Lung (tissue), 12 donors: Measurements from ENCODE around the gene RNF144A. TPM values are rescaled to one million over a fixed set of nuclear protein-coding genes. Genes with fewer than 3 reads are reported as not detected.

Experiments used
- ATAC-seq: fragments of 200-7000 bp; cut with Tn5 transposase; one replicate; pipeline ENCODE4 v1.9.1; 2020; ENCODE audit warnings: moderate number of reproducible peaks; ENCODE audit not compliant: insufficient read depth, low FRiP score
- DNase-seq, 3 donors: peaks; one replicate each; pipeline ENCODE4 v3.0.0-alpha.2; 2013 to 2017
- H3K27ac ChIP-seq, 2 donors: one replicate each; pipeline ENCODE4 v1.5.1; 2013; ENCODE audit warnings: mild to moderate bottlenecking in 2 of 2, moderate library complexity in 2 of 2, control low read depth in 1 of 2, inconsistent platforms in 1 of 2, low read depth in 1 of 2, low read length in 1 of 2
- H3K27me3 ChIP-seq, 3 donors: one replicate each; pipeline ENCODE4 v1.5.1; 2013; ENCODE audit warnings: low read length in 2 of 3; ENCODE audit not compliant: control insufficient read depth in 3 of 3, insufficient read depth in 3 of 3
- H3K36me3 ChIP-seq, 4 donors: one replicate each; pipeline ENCODE4 v1.5.1; 2013; ENCODE audit warnings: low read length in 4 of 4, mild to moderate bottlenecking in 1 of 4, moderate library complexity in 1 of 4; ENCODE audit not compliant: control insufficient read depth in 4 of 4, insufficient read depth in 4 of 4
- H3K4me1 ChIP-seq, 5 donors: one replicate each; pipeline ENCODE4 v1.5.1; 2013; ENCODE audit warnings: low read length in 5 of 5, mild to moderate bottlenecking in 2 of 5, moderate library complexity in 1 of 5; ENCODE audit not compliant: control insufficient read depth in 5 of 5, insufficient read depth in 5 of 5
- H3K4me3 ChIP-seq: one replicate; pipeline ENCODE4 v1.5.1; 2013; ENCODE audit warnings: mild to moderate bottlenecking, control low read depth, moderate library complexity
- H3K9ac ChIP-seq, 2 donors: one replicate each; pipeline ENCODE4 v1.5.1; 2013; ENCODE audit warnings: low read length in 2 of 2, control low read depth in 1 of 2; ENCODE audit not compliant: insufficient read depth in 1 of 2
- H3K9me3 ChIP-seq, 4 donors: one replicate each; pipeline ENCODE4 v1.5.1; 2013; ENCODE audit warnings: low read length in 3 of 4, mild to moderate bottlenecking in 1 of 4, moderate library complexity in 1 of 4; ENCODE audit not compliant: control insufficient read depth in 4 of 4, insufficient read depth in 3 of 4
- CTCF ChIP-seq: IDR thresholded peaks from 2 replicates; pipeline ENCODE4 v1.5.1; 2012; ENCODE audit warnings: mild to moderate bottlenecking; ENCODE audit errors: control extremely low read depth, extremely low read depth
- WGBS, 2 donors: extraction: QIAGEN DNeasy Blood & Tissue Kit; methylation state at CpG; one replicate each; pipeline ENCODE4 v1.1.7; 2013; 5-methylcytosine and 5-hydroxymethylcytosine counted together
- polyA plus RNA-seq, 2 donors: library from polyadenylated mRNA; stranded (reverse); fragments of 200-250 nt; gene quantifications; one replicate each; pipeline ENCODE4 v1.2.1, GENCODE V29; 2013
- total RNA-seq, 2 donors: library from RNA; depleted of rRNA in 1 of 2; stranded (reverse); fragments of >200 nt in 1 of 2; gene quantifications; one replicate each; pipeline ENCODE4 v1.2.1, GENCODE V29; 2014 to 2021
- donor health status: control.
- donor health status: control.
- donor health status: Bipolar disorder and iron deficiency.
- donor health status: healthy.
- donor health status: DM: yes; HTN: yes; CAD: no.

Gene RNF144A
- total and polyA plus RNA-seq, 4 donors = 2.7 to 25.3 (median 5.8) TPM

GRCh38 chr2:7035884-7036283 is 118.7 kb downstream of the RNF144A start:
- H3K27ac ChIP-seq = no peak overlapping the region
- peaks cover 0 to 15% (median 9%) of the 10 kb centered on the region in 5 donors for H3K4me1 ChIP-seq
- H3K27me3 ChIP-seq = no peaks in the 10 kb centered on the region
- WGBS, 2 donors = 97% methylated on average over 13 of the region's 13 CpGs
- no peak overlapping the region for H3K9ac ChIP-seq
- DNase-seq = no peak
- H3K9me3 ChIP-seq = peaks cover 0 to 2% (median 0%) of the 10 kb centered on the region in 4 donors
- no peak for TF ChIP-seq CTCF
- H3K4me3 ChIP-seq = no peak overlapping the region
- ATAC-seq = no peak
- peaks cover 0 to 18% (median 14%) of the 10 kb centered on the region in 4 donors for H3K36me3 ChIP-seq

GRCh38 chr2:7037340-7038333 is 120.4 kb downstream of the RNF144A start:
- peak; percentile 85 for ATAC-seq
- H3K9me3 ChIP-seq = peaks cover 0 to 2% (median 0%) of the 10 kb centered on the region in 4 donors
- H3K36me3 ChIP-seq = peaks cover 0 to 18% (median 13%) of the 10 kb centered on the region in 4 donors
- peak; percentile 65 for TF ChIP-seq CTCF
- H3K4me1 ChIP-seq = peaks cover 0 to 15% (median 6%) of the 10 kb centered on the region in 5 donors
- WGBS, 2 donors = 61 to 69% methylated on average over 18 of the region's 18 CpGs
- H3K27me3 ChIP-seq = no peaks in the 10 kb centered on the region
- peak; percentile 82 to 89 (median 85) for DNase-seq
- H3K4me3 ChIP-seq = no peak overlapping the region
- no peak overlapping the region for H3K27ac ChIP-seq
- no peak overlapping the region for H3K9ac ChIP-seq

GRCh38 chr2:7040547-7040946 is 123.3 kb downstream of the RNF144A start:
- Histone ChIP-seq H3K4me3 (no peak overlapping the region), H3K9ac (no peak overlapping the region), H3K9me3 (peaks cover 0 to 2% (median 0%) of the 10 kb centered on the region in 4 donors), H3K27me3 (no peaks in the 10 kb centered on the region), H3K27ac (no peak overlapping the region), H3K4me1 (peaks cover 0 to 8% (median 4%) of the 10 kb centered on the region in 5 donors), H3K36me3 (peaks cover 0 to 14% (median 8%) of the 10 kb centered on the region in 4 donors)
- ATAC-seq = no peak
- no peak for TF ChIP-seq CTCF
- WGBS, 2 donors = 90 to 91% methylated on average over 8 of the region's 8 CpGs
- DNase-seq = no peak
